Pancreas (tissue), 10 donors: Measurements from ENCODE around the gene ODF2. TPM values are rescaled to one million over a fixed set of nuclear protein-coding genes. Genes with fewer than 3 reads are reported as not detected.

ENCODE experiments used
- ATAC-seq, 4 donors: fragments of 200-7000 bp; cut with Tn5 transposase; one replicate each; pipeline versions ENCODE4 v1.8.0 to v1.9.1; 2020; ENCODE audit warnings: mild to moderate bottlenecking in 4 of 4, moderate library complexity in 4 of 4
- DNase-seq, 6 donors: peaks; one replicate each; pipeline ENCODE4 v3.0.0-alpha.2; 2020
- FAIRE-seq: peaks from 2 replicates; lab custom pipeline; 2012; peaks lifted over from hg19 to GRCh38; lab: Jason Lieb, UNC
- H3K27ac ChIP-seq, 4 donors: fragments of 200-600 bp; sonication (generic); 1 replicate in 3 of 4; 2 replicates in 1 of 4; pipeline versions ENCODE4 v1.5.0 to v1.8.0; 2020
- H3K27me3 ChIP-seq, 4 donors: fragments of 200-600 bp; one replicate each; pipeline ENCODE4 v1.8.0; 2021
- H3K36me3 ChIP-seq, 3 donors: fragments of 200-600 bp; sonication (generic) in 1 of 3; one replicate each; pipeline versions ENCODE4 v1.5.0 to v1.8.0; 2020 to 2021
- H3K4me1 ChIP-seq, 3 donors: fragments of 200-600 bp; one replicate each; pipeline ENCODE4 v1.8.0; 2021
- H3K4me3 ChIP-seq, 4 donors: fragments of 200-600 bp; sonication (generic) in 2 of 4; one replicate each; pipeline versions ENCODE4 v1.5.0 to v1.8.0; 2020 to 2021
- H3K9me3 ChIP-seq, 4 donors: fragments of 200-600 bp; one replicate each; pipeline ENCODE4 v1.8.0; 2021
- CTCF ChIP-seq, 4 donors: fragments of 200-600 bp; sonication (generic) in 3 of 4; IDR thresholded peaks; one replicate each; pipeline versions ENCODE4 v1.5.0 to v1.8.0; 2021; ENCODE audit warnings: antibody characterized with exemption in 4 of 4
- WGBS, 2 donors: extraction: QIAGEN DNeasy Blood & Tissue Kit; methylation state at CpG; one replicate each; pipeline ENCODE4 v1.1.7; 2013; 5-methylcytosine and 5-hydroxymethylcytosine counted together
- intact Hi-C, 3 donors: fragments of 100-400 bp; cut with DNase I; formaldehyde crosslinking; loops; one replicate each; pipeline versions ENCODE4 v1.11.1 to v1.14.2; 2022
- polyA plus RNA-seq, 2 donors: library from polyadenylated mRNA; stranded (reverse); fragments of 200-250 nt; gene quantifications; one replicate each; pipeline ENCODE4 v1.2.3, GENCODE V29; 2013
- total RNA-seq, 6 donors: library from RNA; stranded (reverse); fragmentation: NEBNext Ultra II Directional in 4 of 6; extraction: Animal tissue kit (Norgen Biotek cat#: 25700) in 4 of 6; gene quantifications; one replicate each; pipeline versions ENCODE4 v1.2.1 to v1.2.4, GENCODE V29; 2021 to 2023
- donor health status: healthy with polysubstance abuse.
- donor health status: DM: no; HTN: no; CAD: no; lungs with moderate emphysema.
- donor health status: DM: no; HTN: no; CAD: no.
- donor health status: control.
- donor health status: control.
- donor health status: Bipolar disorder and iron deficiency.
- donor health status: DM: yes; HTN: yes; CAD: no.
- donor health status: DM: no; HTN: no; CAD: no.
- donor health status: DM: no; HTN: no; CAD: no.
- donor health status: DM: yes; HTN: yes; CAD: no.

The ODF2 gene
- total and polyA plus RNA-seq, 8 donors = 8.0 to 15.0 (median 9.8) TPM

- DNase-seq (peak in 1 of 6 donors; percentile 58), ATAC-seq (no peak), FAIRE-seq (no peak)
- TF ChIP-seq CTCF (IDR thresholded peaks at IDR 0.05) = no peak
- H3K9me3 ChIP-seq = no peaks in the 10 kb centered on the region
- H3K4me1 ChIP-seq = no peaks in the 10 kb centered on the region
- H3K27me3 ChIP-seq = no peaks in the 10 kb centered on the region
- H3K36me3 ChIP-seq = peaks cover 0 to 29% (median 18%) of the 10 kb centered on the region in 3 donors
- intact Hi-C loops = no loop called here
- no peak overlapping the region for H3K27ac ChIP-seq
- 65 to 69% methylated on average over 13 of the region's 13 CpGs for WGBS, 2 donors
- no peak overlapping the region for H3K4me3 ChIP-seq
Observed at GRCh38 chr9:128523199-128523925, 67.6 kb downstream of the ODF2 start.

GRCh38 chr9:128526720-128527119, 70.9 kb downstream of the ODF2 start:
- no peaks in the 10 kb centered on the region for H3K27me3 ChIP-seq
- H3K4me1 ChIP-seq = no peaks in the 10 kb centered on the region
- DNase-seq (no peak), FAIRE-seq (no peak), ATAC-seq (no peak)
- no peaks in the 10 kb centered on the region for H3K9me3 ChIP-seq
- no peak for TF ChIP-seq CTCF (IDR thresholded peaks at IDR 0.05)
- intact Hi-C loops = no loop called here
- peaks cover 0 to 32% (median 22%) of the 10 kb centered on the region in 3 donors for H3K36me3 ChIP-seq
- no peak overlapping the region for H3K4me3 ChIP-seq
- WGBS, 2 donors = 87 to 91% methylated on average over 2 of the region's 2 CpGs
- H3K27ac ChIP-seq = no peak overlapping the region

GRCh38 chr9:128528445-128529160, 72.8 kb downstream of the ODF2 start:
- ATAC-seq (no peak), DNase-seq (no peak), FAIRE-seq (no peak)
- intact Hi-C loops = no loop called here
- 95% methylated on average over 15 of the region's 15 CpGs for WGBS, 2 donors
- TF ChIP-seq CTCF (IDR thresholded peaks at IDR 0.05) = no peak
- Histone ChIP-seq H3K4me3 (no peak overlapping the region), H3K4me1 (no peaks in the 10 kb centered on the region), H3K36me3 (peaks cover 0 to 45% (median 22%) of the 10 kb centered on the region in 3 donors), H3K27ac (no peak overlapping the region), H3K9me3 (no peaks in the 10 kb centered on the region), H3K27me3 (no peaks in the 10 kb centered on the region)

- intact Hi-C loops = no loop called here
- 79 to 86% methylated on average over 4 of the region's 4 CpGs for WGBS, 2 donors
- Histone ChIP-seq H3K27ac (no peak overlapping the region), H3K9me3 (no peaks in the 10 kb centered on the region), H3K27me3 (no peaks in the 10 kb centered on the region), H3K4me3 (no peak overlapping the region), H3K36me3 (peaks cover 0 to 49% (median 22%) of the 10 kb centered on the region in 3 donors), H3K4me1 (no peaks in the 10 kb centered on the region)
- DNase-seq = no peak
- no peak for FAIRE-seq
- no peak for TF ChIP-seq CTCF (IDR thresholded peaks at IDR 0.05)
- no peak for ATAC-seq
Observed at GRCh38 chr9:128529191-128529590, 73.4 kb downstream of the ODF2 start.

- H3K4me3 ChIP-seq = no peak overlapping the region
- no peaks in the 10 kb centered on the region for H3K9me3 ChIP-seq
- FAIRE-seq (no peak), DNase-seq (no peak), ATAC-seq (no peak)
- 97% methylated on average over 4 of the region's 4 CpGs for WGBS, 2 donors
- no peaks in the 10 kb centered on the region for H3K27me3 ChIP-seq
- intact Hi-C loops = no loop called here
- peaks cover 0 to 37% (median 5%) of the 10 kb centered on the region in 3 donors for H3K36me3 ChIP-seq
- no peak overlapping the region for H3K27ac ChIP-seq
- no peaks in the 10 kb centered on the region for H3K4me1 ChIP-seq
- no peak for TF ChIP-seq CTCF (IDR thresholded peaks at IDR 0.05)
Observed at GRCh38 chr9:128532581-128532980, 76.8 kb downstream of the ODF2 start.
